ENCODE results near the gene L1TD1.

GRCh38 chr1:62237361-62237760 lies 42.7 kb downstream of the L1TD1 start:
- no peak for TF ChIP-seq FOXA1 (IDR thresholded peaks at IDR 0.05)
- no peak for TF ChIP-seq SUZ12 (IDR thresholded peaks at IDR 0.05)
- no peak for TF ChIP-seq BHLHE40 (IDR thresholded peaks at IDR 0.05; ENCODE audit: borderline replicate concordance)
- no peak for TF ChIP-seq CTBP1 (IDR thresholded peaks at IDR 0.05; ENCODE audit: borderline replicate concordance)
- no peak for TF ChIP-seq FOXM1 (IDR thresholded peaks at IDR 0.05; ENCODE audit: borderline replicate concordance)
